Hepatocyte (in vitro differentiated cells): Measurements from ENCODE around the gene TBX3.

Source experiments
- EZH2 ChIP-seq: fragments of 200-600 bp; sonication (generic); IDR thresholded peaks from 2 replicates; pipeline ENCODE4 v1.6.1; 2016; ENCODE audit warnings: antibody characterized with exemption, mild to moderate bottlenecking, borderline replicate concordance
- EZH2phosphoT487 ChIP-seq: fragments of 200-600 bp; sonication (generic); IDR thresholded peaks from one replicate; pipeline ENCODE4 v1.6.1; 2018; ENCODE audit warnings: antibody characterized with exemption, mild to moderate bottlenecking, low read depth, moderate library complexity; ENCODE audit not compliant: unreplicated experiment, severe bottlenecking
- TF ChIP-seq, protein P1 (sequence below): fragments of 200-600 bp; sonication (generic); IDR thresholded peaks from 2 replicates; pipeline ENCODE4 v1.5.1; 2016; ENCODE audit warnings: antibody characterized with exemption, mild to moderate bottlenecking; ENCODE audit not compliant: poor library complexity

DNA sequence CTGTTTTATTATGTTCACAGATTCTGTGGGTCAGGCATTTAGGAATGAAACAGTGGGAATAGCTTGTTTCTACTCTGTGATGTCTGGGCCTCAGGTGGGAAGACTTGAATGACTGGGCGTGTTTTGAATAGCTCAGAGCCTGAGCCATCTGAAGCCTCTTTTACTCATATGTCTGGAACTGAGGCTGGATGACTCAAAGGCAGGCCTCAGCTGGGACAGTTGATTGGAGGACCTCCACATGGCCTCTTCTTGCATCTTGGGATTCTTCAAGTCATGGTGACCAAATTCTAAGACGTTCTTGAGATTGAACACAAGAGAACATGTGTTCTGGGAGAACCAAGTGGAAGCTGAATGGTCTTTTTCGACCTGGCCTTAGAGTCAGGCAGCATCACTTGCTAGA, 45.8 kb upstream of the TBX3 start:
- TF ChIP-seq EZH2 (no peak), EZH2phosphoT487 (no peak)
- TF ChIP-seq, protein P1, sequence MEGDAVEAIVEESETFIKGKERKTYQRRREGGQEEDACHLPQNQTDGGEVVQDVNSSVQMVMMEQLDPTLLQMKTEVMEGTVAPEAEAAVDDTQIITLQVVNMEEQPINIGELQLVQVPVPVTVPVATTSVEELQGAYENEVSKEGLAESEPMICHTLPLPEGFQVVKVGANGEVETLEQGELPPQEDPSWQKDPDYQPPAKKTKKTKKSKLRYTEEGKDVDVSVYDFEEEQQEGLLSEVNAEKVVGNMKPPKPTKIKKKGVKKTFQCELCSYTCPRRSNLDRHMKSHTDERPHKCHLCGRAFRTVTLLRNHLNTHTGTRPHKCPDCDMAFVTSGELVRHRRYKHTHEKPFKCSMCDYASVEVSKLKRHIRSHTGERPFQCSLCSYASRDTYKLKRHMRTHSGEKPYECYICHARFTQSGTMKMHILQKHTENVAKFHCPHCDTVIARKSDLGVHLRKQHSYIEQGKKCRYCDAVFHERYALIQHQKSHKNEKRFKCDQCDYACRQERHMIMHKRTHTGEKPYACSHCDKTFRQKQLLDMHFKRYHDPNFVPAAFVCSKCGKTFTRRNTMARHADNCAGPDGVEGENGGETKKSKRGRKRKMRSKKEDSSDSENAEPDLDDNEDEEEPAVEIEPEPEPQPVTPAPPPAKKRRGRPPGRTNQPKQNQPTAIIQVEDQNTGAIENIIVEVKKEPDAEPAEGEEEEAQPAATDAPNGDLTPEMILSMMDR = no peak
